ENCODE measurements around the gene ZNF565. TPM values are rescaled to one million over a fixed set of nuclear protein-coding genes. Genes with fewer than 3 reads are reported as not detected.

Gene ZNF565
- polyA plus RNA-seq, 2 of the 4 experiments (the other 2 are of a cell fraction): 4.5 to 5.6 TPM

DNA sequence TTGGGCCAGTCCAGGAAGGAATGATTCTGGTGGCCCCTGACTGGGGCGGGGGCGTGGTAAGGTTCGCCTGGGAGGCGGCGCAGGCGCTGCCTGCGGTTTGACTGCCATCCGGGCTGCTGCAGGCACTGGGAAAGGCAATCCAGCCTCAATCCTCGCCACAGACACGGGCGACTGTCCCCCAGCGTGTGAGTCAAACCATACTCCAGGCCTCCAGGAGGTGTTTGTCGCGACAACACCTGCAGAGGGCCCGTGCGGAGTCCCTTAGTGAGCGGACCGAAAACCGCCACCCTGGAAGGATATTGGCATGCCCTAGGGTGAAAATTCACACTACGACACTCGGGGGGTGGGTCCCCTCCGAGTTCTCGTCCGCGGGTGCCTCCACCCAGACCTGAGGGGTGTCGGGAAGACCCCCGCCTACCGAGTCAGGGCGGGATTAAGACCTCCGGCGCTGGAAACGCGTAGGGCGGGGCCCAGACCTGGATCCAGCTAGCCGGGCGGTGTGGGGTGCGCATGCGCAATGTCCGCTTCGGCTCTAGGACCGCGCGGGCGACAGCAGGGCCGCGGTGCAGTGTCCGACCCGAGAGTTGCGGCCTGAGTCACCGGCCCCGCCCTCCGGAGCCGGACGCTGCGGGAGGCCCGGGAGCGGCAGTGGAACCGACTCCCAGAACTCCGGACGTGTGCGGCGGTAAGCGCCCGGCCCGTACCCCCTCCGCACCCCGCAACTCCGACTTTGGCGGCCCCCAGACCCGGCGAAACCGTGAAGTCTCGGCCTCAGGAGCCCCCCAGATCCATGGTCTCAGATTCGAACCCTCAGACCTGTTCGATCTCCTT is 74.8 kb downstream of the ZNF565 start, which contains the start of gene CAPNS1 (continued):
- TF ChIP-seq, protein P1, sequence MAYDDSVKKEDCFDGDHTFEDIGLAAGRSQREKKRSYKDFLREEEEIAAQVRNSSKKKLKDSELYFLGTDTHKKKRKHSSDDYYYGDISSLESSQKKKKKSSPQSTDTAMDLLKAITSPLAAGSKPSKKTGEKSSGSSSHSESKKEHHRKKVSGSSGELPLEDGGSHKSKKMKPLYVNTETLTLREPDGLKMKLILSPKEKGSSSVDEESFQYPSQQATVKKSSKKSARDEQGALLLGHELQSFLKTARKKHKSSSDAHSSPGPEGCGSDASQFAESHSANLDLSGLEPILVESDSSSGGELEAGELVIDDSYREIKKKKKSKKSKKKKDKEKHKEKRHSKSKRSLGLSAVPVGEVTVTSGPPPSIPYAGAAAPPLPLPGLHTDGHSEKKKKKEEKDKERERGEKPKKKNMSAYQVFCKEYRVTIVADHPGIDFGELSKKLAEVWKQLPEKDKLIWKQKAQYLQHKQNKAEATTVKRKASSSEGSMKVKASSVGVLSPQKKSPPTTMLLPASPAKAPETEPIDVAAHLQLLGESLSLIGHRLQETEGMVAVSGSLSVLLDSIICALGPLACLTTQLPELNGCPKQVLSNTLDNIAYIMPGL (CRISPR knock-in tag; IDR thresholded peaks at IDR 0.05; ENCODE audit: borderline replicate concordance): no peak
- TF ChIP-seq ZSCAN20 (CRISPR knock-in tag; IDR thresholded peaks at IDR 0.05) (no peak), ESRRA (IDR thresholded peaks at IDR 0.05; ENCODE audit: borderline replicate concordance, low read length) (no peak), CBX2 (IDR thresholded peaks at IDR 0.05; ENCODE audit: borderline replicate concordance, low read depth) (peak; percentile 18; the same call in 1 of the 2 replicates), NPAS2 (CRISPR knock-in tag; IDR thresholded peaks at IDR 0.05; ENCODE audit: borderline replicate concordance) (no peak), TP53 (CRISPR knock-in tag; IDR thresholded peaks at IDR 0.05) (peak; percentile 57; the same call in 1 of the 2 replicates), KDM5A (IDR thresholded peaks at IDR 0.05) (no peak), MAZ (IDR thresholded peaks at IDR 0.05; ENCODE audit: borderline replicate concordance, low read depth, low read length) (peak; percentile 92; the same call in 1 of the 2 replicates), NFE2L2 (conservative IDR thresholded peaks at IDR 0.05; ENCODE audit: low read length) (no peak), JUNB (IDR thresholded peaks at IDR 0.05) (peak; percentile 34; the same call in 1 of the 2 replicates), CEBPB (IDR thresholded peaks at IDR 0.05) (no peak), EHF (CRISPR knock-in tag; IDR thresholded peaks at IDR 0.05) (no peak), RCOR1 (IDR thresholded peaks at IDR 0.05; ENCODE audit: low read depth, low read length) (0 out of 2 replicates have a peak, but pooled peaks have one; percentile 8), MAFK (IDR thresholded peaks at IDR 0.05; ENCODE audit: partially characterized antibody) (no peak), ZC3H11A (IDR thresholded peaks at IDR 0.05) (no peak), EHMT2 (IDR thresholded peaks at IDR 0.05; ENCODE audit: low read depth) (no peak), HDAC2 (IDR thresholded peaks at IDR 0.05) (no peak), SREBF2 (IDR thresholded peaks at IDR 0.05) (no peak), CHD2 (IDR thresholded peaks at IDR 0.05; ENCODE audit: low read length, partially characterized antibody) (no peak), HOXA7 (CRISPR knock-in tag; IDR thresholded peaks at IDR 0.05) (no peak), JUN (IDR thresholded peaks at IDR 0.05) (peak; percentile 93 to 100), GATA3 (IDR thresholded peaks at IDR 0.05; ENCODE audit: borderline replicate concordance) (peak; percentile 59; the same call in 1 of the 2 replicates), SMC3 (IDR thresholded peaks at IDR 0.05) (peak; percentile 8; the same call in 1 of the 3 replicates), RNF2 (IDR thresholded peaks at IDR 0.05; ENCODE audit: borderline replicate concordance, low read depth) (no peak), ZNF302 (CRISPR knock-in tag; IDR thresholded peaks at IDR 0.05) (no peak), BHLHE40 (IDR thresholded peaks at IDR 0.05; ENCODE audit: low read depth, low read length) (peak; percentile 41; the same call in 1 of the 2 replicates)
- TF ChIP-seq, protein P2, sequence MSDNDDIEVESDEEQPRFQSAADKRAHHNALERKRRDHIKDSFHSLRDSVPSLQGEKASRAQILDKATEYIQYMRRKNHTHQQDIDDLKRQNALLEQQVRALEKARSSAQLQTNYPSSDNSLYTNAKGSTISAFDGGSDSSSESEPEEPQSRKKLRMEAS (IDR thresholded peaks at IDR 0.05): peak; percentile 86
- TF ChIP-seq, protein P3, sequence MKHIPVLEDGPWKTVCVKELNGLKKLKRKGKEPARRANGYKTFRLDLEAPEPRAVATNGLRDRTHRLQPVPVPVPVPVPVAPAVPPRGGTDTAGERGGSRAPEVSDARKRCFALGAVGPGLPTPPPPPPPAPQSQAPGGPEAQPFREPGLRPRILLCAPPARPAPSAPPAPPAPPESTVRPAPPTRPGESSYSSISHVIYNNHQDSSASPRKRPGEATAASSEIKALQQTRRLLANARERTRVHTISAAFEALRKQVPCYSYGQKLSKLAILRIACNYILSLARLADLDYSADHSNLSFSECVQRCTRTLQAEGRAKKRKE (CRISPR knock-in tag; IDR thresholded peaks at IDR 0.05; ENCODE audit: low read depth): peak; percentile 60; the same call in 1 of the 2 replicates
- TF ChIP-seq, protein P4, sequence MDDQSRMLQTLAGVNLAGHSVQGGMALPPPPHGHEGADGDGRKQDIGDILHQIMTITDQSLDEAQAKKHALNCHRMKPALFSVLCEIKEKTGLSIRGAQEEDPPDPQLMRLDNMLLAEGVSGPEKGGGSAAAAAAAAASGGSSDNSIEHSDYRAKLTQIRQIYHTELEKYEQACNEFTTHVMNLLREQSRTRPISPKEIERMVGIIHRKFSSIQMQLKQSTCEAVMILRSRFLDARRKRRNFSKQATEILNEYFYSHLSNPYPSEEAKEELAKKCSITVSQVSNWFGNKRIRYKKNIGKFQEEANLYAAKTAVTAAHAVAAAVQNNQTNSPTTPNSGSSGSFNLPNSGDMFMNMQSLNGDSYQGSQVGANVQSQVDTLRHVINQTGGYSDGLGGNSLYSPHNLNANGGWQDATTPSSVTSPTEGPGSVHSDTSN (IDR thresholded peaks at IDR 0.05): peak; percentile 91

All from A549 (cell line).